GM18951 (cell line): ENCODE measurements around the gene PGLYRP4.
"Not testable (repeated sequence)": the region's sequence is repeated elsewhere in the genome, so short reads cannot be mapped to it uniquely, and the experiment has no call there.

ENCODE experiments used
- POLR2A ChIP-seq: IDR thresholded peaks from 4 replicates; pipeline ENCODE4 v1.6.1; 2011; ENCODE audit warnings: mild to moderate bottlenecking; ENCODE audit not compliant: insufficient read length, insufficient read depth; ENCODE audit errors: extremely low read depth
- in situ Hi-C: fragments of 300-500 bp; cut with MboI; formaldehyde crosslinking; loops from one replicate; pipeline ENCODE4 v1.12.0; 2022; ENCODE audit warnings: low sequenced_read_pairs, mixed read lengths, inconsistent platforms; ENCODE audit not compliant: unreplicated experiment

Gene PGLYRP4

GRCh38 chr1:153324912-153325311, 23.7 kb downstream of the PGLYRP4 start:
- in situ Hi-C loops: no loop called here
- TF ChIP-seq POLR2A: no peak

GRCh38 chr1:153322568-153322967, 26.1 kb downstream of the PGLYRP4 start:
- in situ Hi-C loops: no loop called here
- no peak for TF ChIP-seq POLR2A

DNA sequence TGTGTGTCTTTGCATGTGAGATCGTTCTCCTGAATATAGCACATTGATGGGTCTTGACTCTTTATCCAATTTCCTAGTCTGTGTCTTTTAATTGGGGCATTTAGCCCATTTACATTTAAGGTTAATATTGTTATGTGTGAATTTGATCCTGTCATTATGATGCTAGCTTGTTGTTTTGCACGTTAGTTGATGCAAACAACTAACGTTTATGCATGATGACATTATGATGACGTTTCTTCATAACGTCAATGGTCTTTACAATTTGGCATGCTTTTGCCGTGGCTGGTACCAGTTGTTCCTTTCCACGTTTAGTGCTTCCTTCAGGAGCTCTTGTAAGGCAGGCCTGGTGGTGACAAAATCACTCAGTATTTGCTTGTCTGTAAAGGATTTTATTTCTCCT, 30.5 kb downstream of the PGLYRP4 start:
- in situ Hi-C loops: not testable (repeated sequence)

DNA sequence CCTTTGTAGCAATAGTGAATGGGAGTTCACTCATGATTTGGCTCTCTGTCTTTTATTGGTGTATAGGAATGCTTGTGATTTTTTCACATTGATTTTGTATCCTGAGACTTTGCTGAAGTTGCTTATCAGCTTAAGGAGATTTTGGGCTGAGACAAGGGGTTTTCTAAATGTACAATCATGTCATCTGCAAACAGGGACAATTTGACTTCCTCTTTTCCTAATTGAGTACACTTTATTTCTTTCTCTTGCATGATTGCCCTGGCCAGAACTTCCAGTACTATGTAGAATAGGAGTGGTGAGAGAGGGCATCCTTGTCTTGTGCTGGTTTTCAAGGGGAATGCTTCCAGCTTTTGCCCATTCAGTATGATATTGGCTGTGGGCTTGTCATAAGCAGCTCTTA, 32.6 kb downstream of the PGLYRP4 start:
- in situ Hi-C loops: not testable (repeated sequence)

- in situ Hi-C loops: not testable (repeated sequence)
Observed at GRCh38 chr1:153314388-153314787, 34.3 kb downstream of the PGLYRP4 start.

- TF ChIP-seq POLR2A: no peak
- in situ Hi-C loops: no loop called here
Observed at GRCh38 chr1:153313288-153313687, 35.4 kb downstream of the PGLYRP4 start.

- TF ChIP-seq POLR2A: no peak
- in situ Hi-C loops: no loop called here
Observed at GRCh38 chr1:153312570-153313186, 36.0 kb downstream of the PGLYRP4 start, which contains the start of gene PGLYRP3. Gene PGLYRP3 (minus strand): TSS chr1:153312952. CDS start chr1:153310665, 2,287 bp downstream.

- in situ Hi-C loops: no loop called here
- TF ChIP-seq POLR2A: no peak
Observed at GRCh38 chr1:153310526-153310925, 38.1 kb downstream of the PGLYRP4 start.

- in situ Hi-C loops: no loop called here
- no peak for TF ChIP-seq POLR2A
Observed at GRCh38 chr1:153309441-153309840, 39.2 kb downstream of the PGLYRP4 start.

- no peak for TF ChIP-seq POLR2A
- in situ Hi-C loops: no loop called here
Observed at GRCh38 chr1:153308540-153308939, 40.1 kb downstream of the PGLYRP4 start.

DNA sequence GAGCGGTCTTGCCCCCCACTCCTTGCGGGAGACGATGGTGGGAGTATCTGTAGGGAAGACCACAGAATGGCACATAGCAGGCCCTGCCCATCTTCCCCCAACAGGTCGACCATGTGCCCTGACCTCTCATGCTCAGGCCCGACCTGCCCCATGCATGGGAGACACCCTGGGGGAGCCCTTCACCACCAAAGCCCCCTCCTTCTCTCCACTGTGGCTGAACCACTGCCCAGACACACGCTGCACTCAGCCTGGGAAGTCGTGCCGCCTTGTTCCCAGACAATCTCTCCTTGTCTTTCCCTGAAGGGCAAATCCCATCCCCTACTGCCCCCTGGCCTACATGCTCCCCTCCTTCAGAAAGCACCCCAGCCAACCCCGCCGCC, 41.4 kb downstream of the PGLYRP4 start:
- no peak for TF ChIP-seq POLR2A
- in situ Hi-C loops: no loop called here

GRCh38 chr1:153306303-153307220, 42.1 kb downstream of the PGLYRP4 start:
- in situ Hi-C loops: no loop called here
- no peak for TF ChIP-seq POLR2A

DNA sequence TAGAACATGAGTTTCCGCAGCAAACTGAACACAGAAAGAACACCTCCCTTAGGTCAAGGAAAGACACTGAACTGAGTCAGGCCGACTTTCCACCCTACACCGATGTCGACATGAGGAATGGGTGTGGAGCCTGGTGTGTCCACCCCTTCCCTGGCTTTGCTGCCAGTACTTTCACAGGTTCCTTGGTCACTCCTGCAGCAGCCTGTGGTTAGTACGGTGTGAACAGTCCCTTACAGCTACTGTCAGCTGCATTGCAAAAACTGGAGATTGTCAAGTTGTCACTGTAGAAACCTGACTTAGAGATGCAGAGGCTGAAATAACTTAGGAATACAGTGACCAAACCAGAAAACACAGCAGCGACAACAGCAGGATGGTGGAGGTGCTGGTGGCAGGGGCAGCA, 43.0 kb downstream of the PGLYRP4 start:
- TF ChIP-seq POLR2A: no peak
- in situ Hi-C loops: no loop called here

GRCh38 chr1:153302308-153302707, 46.3 kb downstream of the PGLYRP4 start:
- no peak for TF ChIP-seq POLR2A

More at GRCh38 chr1:153302308-153302707, 46.3 kb downstream of the PGLYRP4 start:
- in situ Hi-C loops: no loop called here
